Measurements from ENCODE around the gene CBFA2T3. TPM values are rescaled to one million over a fixed set of nuclear protein-coding genes. Genes with fewer than 3 reads are reported as not detected.

Gene CBFA2T3
- total and polyA plus RNA-seq, 10 donors, result 8.4 to 59.8 (median 26.3) TPM

DNA sequence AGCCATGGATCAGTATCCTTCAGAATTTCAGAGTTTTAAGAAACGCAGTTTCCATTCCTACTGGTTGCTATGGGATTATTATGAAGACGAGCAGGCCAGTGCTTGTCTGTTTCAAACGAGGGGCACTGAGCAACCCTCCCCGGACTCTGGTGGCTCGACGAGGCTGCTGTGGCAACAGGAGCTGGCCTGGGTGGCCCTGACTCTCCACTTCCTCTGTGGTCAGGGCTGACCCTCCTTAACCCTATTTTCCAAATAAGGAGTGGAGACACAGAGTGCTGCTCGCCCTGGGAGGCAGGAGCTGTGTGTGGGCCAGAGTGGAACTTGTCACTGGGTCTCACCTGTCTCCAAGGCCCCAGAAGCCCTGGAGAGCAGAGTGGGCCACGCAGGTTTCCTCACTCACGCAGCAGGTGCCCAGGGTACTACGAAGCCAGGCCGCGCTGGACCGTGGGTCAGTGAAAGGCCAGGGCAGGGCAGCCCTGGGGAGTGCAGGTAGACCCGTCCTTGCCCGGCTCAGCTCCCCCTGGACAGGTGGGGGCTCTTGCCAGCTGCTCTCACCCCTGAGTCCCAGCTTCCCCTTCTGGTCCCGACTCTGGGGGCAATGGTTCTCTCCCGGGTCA is 123.6 kb downstream of the CBFA2T3 start:
- peak; percentile 85 for DNase-seq
- peaks cover 0 to 49% (median 13%) of the 10 kb centered on the region in 6 donors for H3K36me3 ChIP-seq
- peaks cover 25 to 54% (median 46%) of the 10 kb centered on the region in 6 donors for H3K4me1 ChIP-seq
- H3K27ac ChIP-seq, result peak overlapping the region in 6 of 8 donors; percentile 25 to 94 (median 82)
- H3K9me3 ChIP-seq, result no peaks in the 10 kb centered on the region
- WGBS, 5 donors, result 49 to 75% (median 67%) methylated on average over 11 to 17 of the region's 17 CpGs
- H3K4me3 ChIP-seq, result peak overlapping the region in 1 of 8 donors; percentile 93
- TF ChIP-seq POLR2AphosphoS5 (IDR thresholded peaks at IDR 0.05) (peak; percentile 42 to 59 (median 56)), CTCF (IDR thresholded peaks at IDR 0.05 in 8 of 11, conservative IDR thresholded peaks at IDR 0.05 in 3 of 11) (no peak), POLR2A (IDR thresholded peaks at IDR 0.05) (no peak)
- intact Hi-C loops (cut with DNase I; ENCODE audit: low total_unique reads), result no loop called here
- H3K27me3 ChIP-seq (replicated peaks in 1 of 7), result no peaks in the 10 kb centered on the region

DNA sequence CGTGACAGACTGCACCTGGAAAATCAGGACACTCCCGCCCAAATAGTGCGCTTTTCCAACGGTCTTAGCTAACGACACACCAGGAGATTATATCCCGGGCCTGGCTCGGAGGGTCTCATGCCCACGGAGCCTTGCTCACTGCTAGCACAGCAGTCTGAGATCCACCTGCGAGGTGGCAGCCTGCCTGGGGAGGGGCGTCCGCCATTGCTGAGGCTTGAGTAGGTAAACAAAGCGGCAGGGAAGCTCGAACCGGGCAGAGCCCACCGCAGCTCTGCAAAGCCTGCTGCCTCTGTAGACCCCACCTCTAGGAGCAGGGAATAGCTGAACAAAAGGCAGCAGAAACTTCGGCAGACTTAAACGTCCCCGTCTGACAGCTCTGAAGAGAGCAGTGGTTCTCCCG is 125.4 kb downstream of the CBFA2T3 start:
- TF ChIP-seq POLR2AphosphoS5 (IDR thresholded peaks at IDR 0.05) (no peak), POLR2A (IDR thresholded peaks at IDR 0.05) (no peak), CTCF (IDR thresholded peaks at IDR 0.05 in 8 of 11, conservative IDR thresholded peaks at IDR 0.05 in 3 of 11) (no peak)
- Histone ChIP-seq H3K36me3 (peaks cover 0 to 65% (median 17%) of the 10 kb centered on the region in 6 donors), H3K4me1 (peaks cover 18 to 42% (median 35%) of the 10 kb centered on the region in 6 donors), H3K9me3 (no peaks in the 10 kb centered on the region), H3K4me3 (no peak overlapping the region), H3K27ac (no peak overlapping the region), H3K27me3 (replicated peaks in 1 of 7) (no peaks in the 10 kb centered on the region)
- DNase-seq, result no peak
- WGBS, 5 donors, result 90 to 95% (median 92%) methylated on average over 12 to 19 of the region's 19 CpGs
- intact Hi-C loops (cut with DNase I; ENCODE audit: low total_unique reads), result no loop called here

GRCh38 chr16:88850531-88851199 is 126.3 kb downstream of the CBFA2T3 start:
- Histone ChIP-seq H3K9me3 (no peaks in the 10 kb centered on the region), H3K36me3 (peaks cover 0 to 75% (median 17%) of the 10 kb centered on the region in 6 donors), H3K4me3 (no peak overlapping the region), H3K27ac (no peak overlapping the region), H3K4me1 (peaks cover 11 to 34% (median 28%) of the 10 kb centered on the region in 6 donors), H3K27me3 (replicated peaks in 1 of 7) (no peaks in the 10 kb centered on the region)
- WGBS, 5 donors, result 94 to 96% (median 95%) methylated on average over 32 to 33 of the region's 33 CpGs
- intact Hi-C loops (cut with DNase I; ENCODE audit: low total_unique reads), result no loop called here
- no peak for TF ChIP-seq POLR2AphosphoS5 (IDR thresholded peaks at IDR 0.05)
- no peak for TF ChIP-seq CTCF (IDR thresholded peaks at IDR 0.05 in 8 of 11, conservative IDR thresholded peaks at IDR 0.05 in 3 of 11)
- no peak for TF ChIP-seq POLR2A (IDR thresholded peaks at IDR 0.05)
- DNase-seq, result no peak

DNA sequence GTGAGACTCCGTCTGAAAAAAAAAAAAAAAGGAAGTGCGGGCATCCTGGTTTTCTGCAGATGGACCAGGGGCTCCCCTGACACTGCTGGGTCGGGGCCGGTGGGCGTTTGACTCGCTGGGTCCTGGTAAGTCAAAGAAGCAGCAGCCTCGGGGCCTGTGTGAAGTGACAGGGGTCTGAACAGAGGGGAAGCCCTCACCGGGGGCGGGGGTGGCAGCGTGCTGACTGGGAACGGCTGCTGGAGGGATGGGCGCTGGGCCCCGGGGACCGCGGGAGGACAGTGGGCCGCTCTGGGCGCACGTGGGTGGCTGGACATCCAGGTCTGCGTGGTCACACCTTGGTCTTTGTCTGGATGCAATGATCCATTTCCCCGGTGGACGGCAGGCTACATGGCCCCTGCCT is 128.4 kb downstream of the CBFA2T3 start:
- Histone ChIP-seq H3K27ac (no peak overlapping the region), H3K4me3 (no peak overlapping the region), H3K9me3 (no peaks in the 10 kb centered on the region), H3K27me3 (replicated peaks in 1 of 7) (no peaks in the 10 kb centered on the region), H3K36me3 (peaks cover 0 to 80% (median 17%) of the 10 kb centered on the region in 6 donors), H3K4me1 (peaks cover 3 to 13% (median 7%) of the 10 kb centered on the region in 6 donors)
- TF ChIP-seq POLR2AphosphoS5 (IDR thresholded peaks at IDR 0.05) (no peak), CTCF (IDR thresholded peaks at IDR 0.05 in 8 of 11, conservative IDR thresholded peaks at IDR 0.05 in 3 of 11) (no peak), POLR2A (IDR thresholded peaks at IDR 0.05) (no peak)
- intact Hi-C loops (cut with DNase I; ENCODE audit: low total_unique reads), result no loop called here
- 87 to 93% (median 89%) methylated on average over 21 of the region's 21 CpGs for WGBS, 5 donors
- no peak for DNase-seq

Measured in spleen (tissue), 11 donors.